Bronchial epithelial cell (primary cell): ENCODE results near the gene UBASH3B. TPM values are rescaled to one million over a fixed set of nuclear protein-coding genes. Genes with fewer than 3 reads are reported as not detected.

ENCODE experiments used
- DNase-seq: peaks from one replicate; pipeline ENCODE4 v3.0.0-alpha.2; 2010; ENCODE audit warnings: low read depth
- FAIRE-seq: peaks from 2 replicates; lab custom pipeline; 2011; peaks lifted over from hg19 to GRCh38; lab: Jason Lieb, UNC
- H3K27me3 ChIP-seq: 2 replicates; pipeline ENCODE4 v1.5.1; 2011; ENCODE audit warnings: low read length; ENCODE audit not compliant: control insufficient read depth, insufficient read depth
- H3K36me3 ChIP-seq: 2 replicates; pipeline ENCODE4 v1.5.1; 2011; ENCODE audit warnings: low read length; ENCODE audit not compliant: control insufficient read depth, insufficient read depth
- H3K4me3 ChIP-seq: 2 replicates; pipeline ENCODE4 v1.5.1; 2011; ENCODE audit warnings: mild to moderate bottlenecking, low read depth, low read length, control low read depth
- CTCF ChIP-seq: IDR thresholded peaks from 2 replicates; pipeline ENCODE4 v1.5.1; 2011; ENCODE audit warnings: mild to moderate bottlenecking, moderate library complexity, low read length, control low read depth, inconsistent platforms; ENCODE audit not compliant: insufficient read depth, severe bottlenecking
- total RNA-seq: library from RNA; depleted of rRNA; stranded (reverse); fragments of >200 nt; gene quantifications from 2 replicates; pipeline ENCODE4 v1.2.1, GENCODE V29; 2014

The UBASH3B gene
- total RNA-seq, 1 donor from 2014 or later = 10.0 TPM

- TF ChIP-seq CTCF = no peak
- Histone ChIP-seq H3K4me3 (no peak overlapping the region), H3K27me3 (no peaks in the 10 kb centered on the region), H3K36me3 (no peaks in the 10 kb centered on the region)
- DNase-seq (no peak), FAIRE-seq (no peak)
These were observed 124.9 kb downstream of the UBASH3B start for GRCh38 chr11:122780296-122780949.

- DNase-seq = peak; percentile 72
- H3K27me3 ChIP-seq = no peaks in the 10 kb centered on the region
- no peaks in the 10 kb centered on the region for H3K36me3 ChIP-seq
- FAIRE-seq = peak; percentile 93
- TF ChIP-seq CTCF = peak; percentile 92
- no peak overlapping the region for H3K4me3 ChIP-seq
These were observed 126.1 kb downstream of the UBASH3B start for GRCh38 chr11:122781378-122782195.

GRCh38 chr11:122782222-122782621 lies 126.7 kb downstream of the UBASH3B start:
- DNase-seq (no peak), FAIRE-seq (no peak)
- TF ChIP-seq CTCF = no peak
- no peak overlapping the region for H3K4me3 ChIP-seq
- H3K27me3 ChIP-seq = no peaks in the 10 kb centered on the region
- H3K36me3 ChIP-seq = no peaks in the 10 kb centered on the region

- Histone ChIP-seq H3K36me3 (no peaks in the 10 kb centered on the region), H3K27me3 (no peaks in the 10 kb centered on the region), H3K4me3 (no peak overlapping the region)
- DNase-seq (peak; percentile 79), FAIRE-seq (no peak)
- no peak for TF ChIP-seq CTCF
These were observed 128.9 kb downstream of the UBASH3B start for GRCh38 chr11:122784325-122784955.

GRCh38 chr11:122785031-122785541 lies 129.6 kb downstream of the UBASH3B start:
- H3K4me3 ChIP-seq = no peak overlapping the region

More at GRCh38 chr11:122785031-122785541, 129.6 kb downstream of the UBASH3B start:
- no peak for TF ChIP-seq CTCF
- H3K27me3 ChIP-seq = no peaks in the 10 kb centered on the region
- FAIRE-seq (no peak), DNase-seq (no peak)
- H3K36me3 ChIP-seq = no peaks in the 10 kb centered on the region
